Choroid plexus epithelial cell (primary cell): ENCODE results near the gene ALG1.
"Not testable (repeated sequence)": the region's sequence is repeated elsewhere in the genome, so short reads cannot be mapped to it uniquely, and the experiment has no call there.

Experiments
- DNase-seq: peaks from one replicate; pipeline ENCODE4 v3.0.0-alpha.2; 2010; ENCODE audit warnings: low read depth
- H3K4me3 ChIP-seq: 2 replicates; pipeline ENCODE4 v1.5.1; 2011; ENCODE audit warnings: low read depth, mild to moderate bottlenecking, control low read depth, low read length, moderate library complexity
- CTCF ChIP-seq: conservative IDR thresholded peaks from 2 replicates; pipeline ENCODE4 v1.5.1; 2011; ENCODE audit warnings: low read depth, mild to moderate bottlenecking, control low read depth, inconsistent platforms, low read length, moderate library complexity

The ALG1 gene

GRCh38 chr16:5034167-5034523, 37.5 kb upstream of the ALG1 start:
- peak overlapping the region; percentile 89 for H3K4me3 ChIP-seq
- no peak for TF ChIP-seq CTCF
- DNase-seq, result no peak

- H3K4me3 ChIP-seq, result no peak overlapping the region
- no peak for TF ChIP-seq CTCF
- no peak for DNase-seq
These were observed 35.8 kb upstream of the ALG1 start for GRCh38 chr16:5035909-5036227.

GRCh38 chr16:5036228-5037156, 35.2 kb upstream of the ALG1 start:
- DNase-seq, result peak; percentile 59
- TF ChIP-seq CTCF, result no peak
- H3K4me3 ChIP-seq, result no peak overlapping the region

GRCh38 chr16:5040451-5040850, 31.2 kb upstream of the ALG1 start:
- no peak overlapping the region for H3K4me3 ChIP-seq
- TF ChIP-seq CTCF, result no peak
- DNase-seq, result no peak

GRCh38 chr16:5041600-5042133, 30.0 kb upstream of the ALG1 start:
- no peak for TF ChIP-seq CTCF
- no peak overlapping the region for H3K4me3 ChIP-seq
- DNase-seq, result peak; percentile 43

- TF ChIP-seq CTCF, result peak; percentile 12
- peak; percentile 21 for DNase-seq
- no peak overlapping the region for H3K4me3 ChIP-seq
These were observed 29.0 kb upstream of the ALG1 start for GRCh38 chr16:5042574-5043171.

GRCh38 chr16:5044011-5044540, 27.6 kb upstream of the ALG1 start:
- no peak for DNase-seq
- TF ChIP-seq CTCF, result no peak
- H3K4me3 ChIP-seq, result no peak overlapping the region

- H3K4me3 ChIP-seq, DNase-seq: not testable (repeated sequence)
These were observed 27.1 kb upstream of the ALG1 start for GRCh38 chr16:5044581-5044980.
